Esophagus squamous epithelium (tissue), 5 donors: ENCODE data around the gene RAB22A. TPM values are rescaled to one million over a fixed set of nuclear protein-coding genes. Genes with fewer than 3 reads are reported as not detected.

Experiments
- DNase-seq: peaks from one replicate; lab custom pipeline; 2025; lab: John Stamatoyannopoulos, UW
- H3K27ac ChIP-seq, 4 donors: fragments of 200-600 bp; sonication (generic); one replicate each; pipeline ENCODE4 v1.5.1; 2016 to 2019; ENCODE audit warnings: mild to moderate bottlenecking in 1 of 4
- H3K27me3 ChIP-seq, 4 donors: fragments of 200-600 bp; sonication (generic); 1 replicate in 3 of 4; 2 replicates in 1 of 4; pipeline versions ENCODE4 v1.5.1 to v1.6.0; 2017 to 2021; ENCODE audit warnings: antibody characterized with exemption in 1 of 4
- H3K36me3 ChIP-seq, 3 donors: fragments of 200-600 bp; sonication (generic); one replicate each; pipeline ENCODE4 v1.5.1; 2016 to 2019
- H3K4me1 ChIP-seq, 3 donors: fragments of 200-600 bp; sonication (generic); one replicate each; pipeline ENCODE4 v1.5.1; 2017 to 2019
- H3K4me3 ChIP-seq, 4 donors: fragments of 200-600 bp; sonication (generic); 1 replicate in 3 of 4; 2 replicates in 1 of 4; pipeline ENCODE4 v1.5.1; 2016 to 2019; ENCODE audit warnings: mild to moderate bottlenecking in 2 of 4, moderate library complexity in 1 of 4
- H3K9me3 ChIP-seq, 3 donors: fragments of 200-600 bp; sonication (generic); one replicate each; pipeline ENCODE4 v1.5.1; 2016 to 2019
- CTCF ChIP-seq, 6 experiments: fragments of 450-650 bp in 4 of 6; fragments of 200-600 bp in 2 of 6; sonication (generic) in 2 of 6; IDR thresholded peaks; one replicate each; pipeline ENCODE4 v1.5.1; 2016 to 2019; ENCODE audit warnings: antibody characterized with exemption in 6 of 6, mild to moderate bottlenecking in 4 of 6, moderate library complexity in 4 of 6
- POLR2A ChIP-seq, 4 donors: fragments of 450-650 bp; IDR thresholded peaks; one replicate each; pipeline ENCODE4 v1.6.1; 2017; ENCODE audit warnings: antibody characterized with exemption in 4 of 4, mild to moderate bottlenecking in 4 of 4, moderate library complexity in 3 of 4
- WGBS, 2 donors: methylation state at CpG; one replicate each; pipeline ENCODE4 v1.1.5; 2018; 5-methylcytosine and 5-hydroxymethylcytosine counted together
- intact Hi-C: fragments of 100-400 bp; cut with DNase I; formaldehyde crosslinking; loops from one replicate; pipeline ENCODE4 v1.15.0; 2022
- total RNA-seq, 4 donors: library from RNA; depleted of rRNA; stranded (reverse); fragments of >200 nt; gene quantifications; one replicate each; pipeline ENCODE4 v1.1.0, GENCODE V29; 2016
- donor health status: DM: yes; HTN: yes; CAD: no.

Gene RAB22A
- 10 to 100 TPM; 18.4 to 33.2 (median 21.4) TPM for total RNA-seq

GRCh38 chr20:58309591-58310290, at the start of gene RAB22A:
Gene RAB22A, plus strand, starts transcription at chr20:58309715. Its CDS starts 262 bp downstream, at chr20:58309977.
- no peak for DNase-seq
- peak within 1 kb of the TSS; percentile 71 to 100 (median 90) for H3K4me3 ChIP-seq
- TF ChIP-seq POLR2A (IDR thresholded peaks at IDR 0.05) (peak in 3 of 4 donors; percentile 60 to 89 (median 81)), CTCF (IDR thresholded peaks at IDR 0.05) (peak in 1 of 6 experiments; percentile 3)
- H3K27me3 ChIP-seq, result no peaks in the 10 kb centered on the region
- peaks cover 6 to 70% (median 37%) of the 10 kb centered on the region in 3 donors for H3K4me1 ChIP-seq
- peaks cover 0 to 37% (median 3%) of the 10 kb centered on the region in 3 donors for H3K36me3 ChIP-seq
- H3K9me3 ChIP-seq, result no peaks in the 10 kb centered on the region
- H3K27ac ChIP-seq, result peak within 1 kb of the TSS; percentile 89 to 96 (median 90)
- WGBS, 2 donors, result 0% methylated on average over 1 to 3 of the region's 73 CpGs
- intact Hi-C loops, result loop anchor here (10.0 kb wide), 1 partner anchor 75 kb away; the partner anchor contains the start of gene VAPB

- WGBS, 2 donors, result 82 to 90% methylated on average over 5 of the region's 5 CpGs
- Histone ChIP-seq H3K27me3 (no peaks in the 10 kb centered on the region), H3K9me3 (no peaks in the 10 kb centered on the region), H3K27ac (no peak overlapping the region), H3K36me3 (peaks cover 0 to 30% (median 11%) of the 10 kb centered on the region in 3 donors), H3K4me3 (no peak overlapping the region), H3K4me1 (no peaks in the 10 kb centered on the region)
- DNase-seq, result no peak
- TF ChIP-seq CTCF (IDR thresholded peaks at IDR 0.05) (no peak), POLR2A (IDR thresholded peaks at IDR 0.05) (no peak)
- intact Hi-C loops, result no loop called here
Measured at GRCh38 chr20:58260006-58260405, 49.5 kb upstream of the RAB22A start.

- Histone ChIP-seq H3K9me3 (no peaks in the 10 kb centered on the region), H3K36me3 (peaks cover 0 to 46% (median 11%) of the 10 kb centered on the region in 3 donors), H3K27ac (no peak overlapping the region), H3K4me1 (no peaks in the 10 kb centered on the region), H3K27me3 (no peaks in the 10 kb centered on the region), H3K4me3 (no peak overlapping the region)
- 87 to 91% methylated on average over 3 of the region's 3 CpGs for WGBS, 2 donors
- no peak for DNase-seq
- intact Hi-C loops, result no loop called here
- TF ChIP-seq CTCF (IDR thresholded peaks at IDR 0.05), result no peak
- no peak for TF ChIP-seq POLR2A (IDR thresholded peaks at IDR 0.05)
Measured at GRCh38 chr20:58261660-58262059, 47.9 kb upstream of the RAB22A start.

GRCh38 chr20:58264271-58264670, 45.2 kb upstream of the RAB22A start:
- WGBS, 2 donors, result 60 to 67% methylated on average over 6 of the region's 6 CpGs
- Histone ChIP-seq H3K27me3 (no peaks in the 10 kb centered on the region), H3K9me3 (no peaks in the 10 kb centered on the region), H3K4me1 (no peaks in the 10 kb centered on the region), H3K4me3 (no peak overlapping the region), H3K27ac (no peak overlapping the region), H3K36me3 (peaks cover 0 to 72% (median 14%) of the 10 kb centered on the region in 3 donors)
- intact Hi-C loops, result no loop called here
- no peak for TF ChIP-seq POLR2A (IDR thresholded peaks at IDR 0.05)
- TF ChIP-seq CTCF (IDR thresholded peaks at IDR 0.05), result no peak
- no peak for DNase-seq
